WERI-Rb-1 (cell line): ENCODE results near the gene SLC66A3.
"Not testable (repeated sequence)": the region's sequence is repeated elsewhere in the genome, so short reads cannot be mapped to it uniquely, and the experiment has no call there.

ENCODE experiments used
- DNase-seq: peaks from one replicate; pipeline ENCODE4 v3.0.0-alpha.2; 2020
- H3K27ac ChIP-seq: fragments of 250-450 bp; sonication (Bioruptor Pico); 2 replicates; pipeline ENCODE4 v1.5.1; 2020; ENCODE audit warnings: mild to moderate bottlenecking, moderate library complexity
- H3K27me3 ChIP-seq: fragments of 250-450 bp; sonication (Bioruptor Pico); 2 replicates; pipeline ENCODE4 v1.5.1; 2021; ENCODE audit warnings: mild to moderate bottlenecking, low read depth, moderate library complexity; ENCODE audit not compliant: insufficient read depth, severe bottlenecking
- H3K36me3 ChIP-seq: fragments of 250-450 bp; sonication (Bioruptor Pico); 2 replicates; pipeline ENCODE4 v1.5.1; 2020; ENCODE audit warnings: mild to moderate bottlenecking, moderate library complexity
- H3K4me3 ChIP-seq: 2 replicates; pipeline ENCODE4 v1.5.1; 2011; ENCODE audit warnings: low read depth, mild to moderate bottlenecking, control low read depth, low read length
- H3K9me3 ChIP-seq: fragments of 250-450 bp; sonication (Bioruptor Pico); 2 replicates; pipeline ENCODE4 v1.5.1; 2021; ENCODE audit warnings: mild to moderate bottlenecking, moderate library complexity; ENCODE audit not compliant: severe bottlenecking
- CTCF ChIP-seq: IDR thresholded peaks from 2 replicates; pipeline ENCODE4 v1.5.1; 2011; ENCODE audit warnings: low read depth, mild to moderate bottlenecking, control low read depth, inconsistent platforms, low read length

The SLC66A3 gene

GRCh38 chr2:11160256-11160655, 5.0 kb downstream of the SLC66A3 start:
- no peak for DNase-seq
- Histone ChIP-seq H3K9me3 (no peaks in the 10 kb centered on the region), H3K36me3 (no peaks in the 10 kb centered on the region), H3K27me3 (no peaks in the 10 kb centered on the region), H3K27ac (no peak overlapping the region), H3K4me3 (no peak overlapping the region)
- no peak for TF ChIP-seq CTCF

GRCh38 chr2:11160731-11161455, 5.6 kb downstream of the SLC66A3 start:
- H3K36me3 ChIP-seq, result no peaks in the 10 kb centered on the region
- DNase-seq, result no peak
- H3K4me3 ChIP-seq, result no peak overlapping the region
- no peaks in the 10 kb centered on the region for H3K27me3 ChIP-seq
- no peak for TF ChIP-seq CTCF
- H3K9me3 ChIP-seq, result no peaks in the 10 kb centered on the region
- no peak overlapping the region for H3K27ac ChIP-seq

GRCh38 chr2:11161747-11162146, 6.5 kb downstream of the SLC66A3 start:
- H3K36me3 ChIP-seq, result no peaks in the 10 kb centered on the region
- H3K9me3 ChIP-seq, result no peaks in the 10 kb centered on the region
- H3K27ac ChIP-seq, result no peak overlapping the region
- no peak for TF ChIP-seq CTCF
- H3K27me3 ChIP-seq, result no peaks in the 10 kb centered on the region
- no peak overlapping the region for H3K4me3 ChIP-seq
- DNase-seq, result no peak

- no peaks in the 10 kb centered on the region for H3K27me3 ChIP-seq
- H3K27ac ChIP-seq, result no peak overlapping the region
- no peak overlapping the region for H3K4me3 ChIP-seq
- no peak for TF ChIP-seq CTCF
- H3K36me3 ChIP-seq, result no peaks in the 10 kb centered on the region
- DNase-seq, result no peak
- H3K9me3 ChIP-seq, result no peaks in the 10 kb centered on the region
Observed at GRCh38 chr2:11163439-11164317, 8.4 kb downstream of the SLC66A3 start.

- not testable (repeated sequence) for H3K27ac ChIP-seq, DNase-seq, H3K4me3 ChIP-seq, H3K27me3 ChIP-seq, H3K36me3 ChIP-seq, H3K9me3 ChIP-seq
Observed at GRCh38 chr2:11165046-11165445, 9.8 kb downstream of the SLC66A3 start.

- Histone ChIP-seq H3K4me3 (no peak overlapping the region), H3K27ac (no peak overlapping the region), H3K9me3 (no peaks in the 10 kb centered on the region), H3K36me3 (no peaks in the 10 kb centered on the region), H3K27me3 (no peaks in the 10 kb centered on the region)
- TF ChIP-seq CTCF, result no peak
- DNase-seq, result no peak
Observed at GRCh38 chr2:11166476-11166875, 11.2 kb downstream of the SLC66A3 start.
